BLaER1 treated with 17β-estradiol and CSF1 and Interleukin-3, amounts not matched to agents 10 nM and 100 nM (cell line): Measurements from ENCODE around the gene BAIAP2L1.

Experiments used
- H3K27ac ChIP-seq, 11 experiments: shearing (Covaris generic); formaldehyde crosslinking; 2 replicates each; pipeline ENCODE4 v1.8.1; 2022
- H3K27me3 ChIP-seq, 11 experiments: shearing (Covaris generic); formaldehyde crosslinking; 2 replicates each; pipeline ENCODE4 v1.8.1; 2022
- H3K36me3 ChIP-seq, 11 experiments: shearing (Covaris generic); formaldehyde crosslinking; 2 replicates each; pipeline ENCODE4 v1.8.1; 2022
- H3K4me1 ChIP-seq, 10 experiments: shearing (Covaris generic); formaldehyde crosslinking; 2 replicates each; pipeline ENCODE4 v1.8.1; 2022
- H3K4me2 ChIP-seq, 11 experiments: shearing (Covaris generic); formaldehyde crosslinking; 2 replicates each; pipeline ENCODE4 v1.8.1; 2022
- H3K4me3 ChIP-seq, 10 experiments: shearing (Covaris generic); formaldehyde crosslinking; 2 replicates each; pipeline ENCODE4 v1.8.1; 2022
- H3K9ac ChIP-seq, 11 experiments: shearing (Covaris generic); formaldehyde crosslinking; 2 replicates each; pipeline ENCODE4 v1.8.1; 2022
- H3K9me3 ChIP-seq, 11 experiments: shearing (Covaris generic); formaldehyde crosslinking; replicated peaks in 1 of 11; 2 replicates each; pipeline ENCODE4 v1.8.1; 2022
- H4K20me1 ChIP-seq, 11 experiments: shearing (Covaris generic); formaldehyde crosslinking; 2 replicates each; pipeline ENCODE4 v1.8.1; 2022
- Cebpa-rat ChIP-seq, 11 experiments: shearing (Covaris generic); IDR thresholded peaks; 2 replicates each; pipeline ENCODE4 v1.8.1; 2022

BAIAP2L1 gene

DNA sequence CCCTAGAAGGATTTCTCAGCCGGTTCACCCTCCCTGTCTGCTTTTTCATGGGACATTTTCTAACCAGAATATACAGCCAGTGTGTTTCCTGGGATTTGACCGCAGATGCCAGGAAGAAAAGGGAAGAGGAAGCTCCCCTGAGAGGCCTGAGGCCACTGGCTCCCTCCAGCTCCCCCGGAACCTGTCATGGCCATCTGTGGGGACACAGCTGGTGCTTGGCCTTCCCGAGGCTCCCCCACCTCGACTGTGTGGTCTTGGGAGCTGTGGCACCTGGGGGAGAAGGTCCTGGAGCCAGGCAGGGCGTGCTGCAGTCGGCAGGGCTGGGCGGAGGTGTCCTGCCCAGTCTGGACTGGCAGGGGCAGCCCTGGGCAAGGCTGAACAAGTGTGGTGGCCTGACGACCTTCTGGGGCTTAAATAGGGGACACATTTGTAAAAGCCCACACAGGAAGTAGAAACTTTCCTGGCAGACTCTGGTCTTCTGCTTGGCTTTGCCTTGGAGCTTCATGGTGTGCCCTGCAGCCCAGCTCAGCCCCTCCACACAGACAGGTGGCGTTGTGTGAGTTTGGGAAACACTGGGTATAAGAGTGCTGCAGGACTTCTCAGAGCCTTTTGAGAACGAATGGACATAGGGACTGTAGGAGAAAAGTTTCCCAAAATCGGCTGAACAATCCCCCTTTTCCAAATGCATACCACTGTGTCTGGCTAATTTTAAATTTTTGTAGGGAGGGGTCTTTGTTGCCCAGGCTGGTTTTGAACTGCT lies 112.6 kb downstream of the BAIAP2L1 start:
- H3K4me3 ChIP-seq = peak overlapping the region in 4 of 10 experiments; percentile 84 to 97 (median 96); a peak in 8 of 20 replicates
- peaks cover 68 to 95% (median 78%) of the 10 kb centered on the region in 10 experiments for H3K4me1 ChIP-seq
- H3K9me3 ChIP-seq = no peaks in the 10 kb centered on the region
- H3K9ac ChIP-seq = peak overlapping the region in 10 of 11 experiments; percentile 15 to 99 (median 96); a peak in 20 of 22 replicates
- H3K4me2 ChIP-seq = peak overlapping the region; percentile 95 to 100 (median 99)
- peaks cover 40 to 95% (median 90%) of the 10 kb centered on the region in 11 experiments for H3K36me3 ChIP-seq
- H3K27me3 ChIP-seq = no peaks in the 10 kb centered on the region
- peaks cover 95 to 100% (median 99%) of the 10 kb centered on the region in 11 experiments for H4K20me1 ChIP-seq
- peak overlapping the region in 9 of 11 experiments; percentile 23 to 98 (median 94); a peak in 17 of 22 replicates for H3K27ac ChIP-seq
- TF ChIP-seq Cebpa-rat (IDR thresholded peaks at IDR 0.05) = no peak

DNA sequence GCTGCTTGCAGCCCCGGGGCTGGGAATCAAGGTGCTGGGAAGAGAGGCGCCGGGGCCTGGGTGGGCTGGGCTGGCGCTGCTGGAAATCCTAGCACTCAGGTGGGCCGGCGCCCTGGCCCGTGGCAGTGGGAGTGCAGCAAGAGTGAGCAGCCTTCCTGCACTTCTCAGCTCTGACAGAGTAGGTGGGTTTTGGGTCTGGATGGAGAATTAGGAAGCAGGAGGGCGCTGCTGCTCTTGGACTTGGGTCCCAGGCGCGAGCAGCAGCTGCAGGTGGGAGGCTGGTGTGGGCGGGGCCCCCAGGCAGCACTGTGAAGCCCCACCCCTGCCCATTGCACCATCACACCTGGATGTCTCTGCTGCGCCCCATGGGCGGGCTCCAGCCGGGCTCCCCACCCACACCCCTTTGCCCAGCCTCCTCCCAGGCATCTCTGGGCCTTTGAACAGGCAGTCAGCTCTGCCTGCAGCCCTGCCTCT lies 113.4 kb downstream of the BAIAP2L1 start:
- Histone ChIP-seq H3K9ac (peak overlapping the region; percentile 11 to 99 (median 96); a peak in 19 of 22 replicates), H3K36me3 (peaks cover 33 to 93% (median 86%) of the 10 kb centered on the region in 11 experiments), H3K27ac (peak overlapping the region in 8 of 11 experiments; percentile 23 to 98 (median 95); a peak in 15 of 22 replicates), H3K4me1 (peaks cover 74 to 89% (median 78%) of the 10 kb centered on the region in 10 experiments), H3K27me3 (no peaks in the 10 kb centered on the region), H3K9me3 (no peaks in the 10 kb centered on the region), H4K20me1 (peaks cover 90 to 100% (median 92%) of the 10 kb centered on the region in 11 experiments), H3K4me2 (peak overlapping the region; percentile 95 to 100 (median 99)), H3K4me3 (peak overlapping the region in 4 of 10 experiments; percentile 84 to 97 (median 96); a peak in 9 of 20 replicates)
- TF ChIP-seq Cebpa-rat (IDR thresholded peaks at IDR 0.05) = no peak

DNA sequence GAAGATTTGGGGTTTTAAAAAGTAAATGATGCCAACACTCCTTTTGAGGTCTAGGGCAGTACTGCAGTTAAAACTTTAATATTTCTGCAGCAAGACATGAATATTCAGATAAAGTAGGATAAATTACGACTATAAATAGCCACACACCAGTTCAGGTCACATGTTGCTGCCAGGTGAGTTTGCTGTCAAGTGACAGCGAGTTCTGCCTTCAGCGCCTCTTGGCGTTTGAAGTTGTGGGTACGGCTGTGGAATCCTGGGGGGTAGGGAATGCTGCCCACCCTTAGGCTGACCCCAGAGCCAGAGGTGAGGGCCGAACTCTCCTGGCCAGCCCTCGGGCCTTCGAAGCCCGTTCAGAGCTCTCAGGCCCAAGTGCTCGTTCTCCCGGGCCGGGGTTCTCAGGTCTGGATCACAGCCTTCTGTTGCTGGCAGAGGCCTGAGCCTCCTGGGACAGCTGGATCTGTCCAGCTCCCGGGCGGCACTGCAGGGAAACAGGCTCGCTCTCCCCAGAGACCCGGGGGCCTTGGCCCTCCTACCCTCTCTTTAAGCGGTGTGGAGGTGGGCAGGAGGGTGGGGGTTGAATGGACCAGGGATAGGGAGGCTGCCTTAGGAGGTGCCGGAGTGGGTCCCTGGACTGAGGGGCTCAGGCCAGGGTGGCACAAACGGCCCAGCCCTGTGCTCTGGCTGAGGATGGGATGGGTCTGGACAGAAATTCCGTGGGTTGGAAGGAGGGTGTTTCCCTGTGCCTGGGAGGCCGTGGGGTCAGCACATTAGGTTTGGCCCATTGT lies 114.0 kb downstream of the BAIAP2L1 start:
- TF ChIP-seq Cebpa-rat (IDR thresholded peaks at IDR 0.05) = no peak
- Histone ChIP-seq H3K27ac (peak overlapping the region in 10 of 11 experiments; percentile 27 to 98 (median 94); a peak in 20 of 22 replicates), H4K20me1 (peaks cover 84 to 97% (median 86%) of the 10 kb centered on the region in 11 experiments), H3K4me3 (peak overlapping the region in 5 of 10 experiments; percentile 84 to 97 (median 96); a peak in 9 of 20 replicates), H3K4me1 (peaks cover 71 to 85% (median 78%) of the 10 kb centered on the region in 10 experiments), H3K4me2 (peak overlapping the region; percentile 95 to 100 (median 99)), H3K9ac (peak overlapping the region in 10 of 11 experiments; percentile 11 to 99 (median 96); a peak in 18 of 22 replicates), H3K9me3 (no peaks in the 10 kb centered on the region), H3K27me3 (no peaks in the 10 kb centered on the region), H3K36me3 (peaks cover 27 to 89% (median 80%) of the 10 kb centered on the region in 11 experiments)

DNA sequence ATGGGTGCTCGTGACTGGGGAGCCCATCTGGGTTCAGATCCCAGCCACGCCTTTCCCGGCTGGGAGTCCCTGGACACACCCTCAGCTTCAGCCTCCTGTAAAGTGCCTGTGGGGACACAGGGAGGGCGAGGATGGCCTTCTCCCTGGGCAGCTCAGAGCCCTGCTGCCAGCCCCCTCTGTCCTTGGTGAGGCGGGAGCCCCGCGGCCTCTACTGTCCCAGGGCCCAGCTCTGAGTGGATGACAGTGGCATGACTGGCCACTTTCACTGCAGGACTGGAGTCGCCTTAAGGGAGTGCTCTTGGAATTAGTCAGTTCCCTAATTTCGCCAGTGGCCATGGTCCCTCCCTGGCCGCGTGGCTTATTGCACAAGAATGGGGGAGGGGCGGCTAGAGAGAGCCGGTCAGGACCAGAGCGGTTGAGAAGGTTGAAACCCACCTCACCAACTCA lies 114.8 kb downstream of the BAIAP2L1 start:
- peak overlapping the region; percentile 96 to 99 (median 97); a peak in 20 of 22 replicates for H3K9ac ChIP-seq
- H4K20me1 ChIP-seq = peaks cover 76 to 89% (median 78%) of the 10 kb centered on the region in 11 experiments
- peak overlapping the region in 7 of 10 experiments; percentile 21 to 97 (median 96); a peak in 11 of 20 replicates for H3K4me3 ChIP-seq
- H3K4me1 ChIP-seq = peaks cover 63 to 84% (median 78%) of the 10 kb centered on the region in 10 experiments
- no peaks in the 10 kb centered on the region for H3K27me3 ChIP-seq
- peak overlapping the region; percentile 91 to 98 (median 95); a peak in 21 of 22 replicates for H3K27ac ChIP-seq
- H3K36me3 ChIP-seq = peaks cover 19 to 82% (median 72%) of the 10 kb centered on the region in 11 experiments
- peak overlapping the region; percentile 95 to 100 (median 99); a peak in 21 of 22 replicates for H3K4me2 ChIP-seq
- TF ChIP-seq Cebpa-rat (IDR thresholded peaks at IDR 0.05) = peak in 6 of 11 experiments; percentile 12 to 82 (median 73); a peak in 6 of 22 replicates
- H3K9me3 ChIP-seq = no peaks in the 10 kb centered on the region

DNA sequence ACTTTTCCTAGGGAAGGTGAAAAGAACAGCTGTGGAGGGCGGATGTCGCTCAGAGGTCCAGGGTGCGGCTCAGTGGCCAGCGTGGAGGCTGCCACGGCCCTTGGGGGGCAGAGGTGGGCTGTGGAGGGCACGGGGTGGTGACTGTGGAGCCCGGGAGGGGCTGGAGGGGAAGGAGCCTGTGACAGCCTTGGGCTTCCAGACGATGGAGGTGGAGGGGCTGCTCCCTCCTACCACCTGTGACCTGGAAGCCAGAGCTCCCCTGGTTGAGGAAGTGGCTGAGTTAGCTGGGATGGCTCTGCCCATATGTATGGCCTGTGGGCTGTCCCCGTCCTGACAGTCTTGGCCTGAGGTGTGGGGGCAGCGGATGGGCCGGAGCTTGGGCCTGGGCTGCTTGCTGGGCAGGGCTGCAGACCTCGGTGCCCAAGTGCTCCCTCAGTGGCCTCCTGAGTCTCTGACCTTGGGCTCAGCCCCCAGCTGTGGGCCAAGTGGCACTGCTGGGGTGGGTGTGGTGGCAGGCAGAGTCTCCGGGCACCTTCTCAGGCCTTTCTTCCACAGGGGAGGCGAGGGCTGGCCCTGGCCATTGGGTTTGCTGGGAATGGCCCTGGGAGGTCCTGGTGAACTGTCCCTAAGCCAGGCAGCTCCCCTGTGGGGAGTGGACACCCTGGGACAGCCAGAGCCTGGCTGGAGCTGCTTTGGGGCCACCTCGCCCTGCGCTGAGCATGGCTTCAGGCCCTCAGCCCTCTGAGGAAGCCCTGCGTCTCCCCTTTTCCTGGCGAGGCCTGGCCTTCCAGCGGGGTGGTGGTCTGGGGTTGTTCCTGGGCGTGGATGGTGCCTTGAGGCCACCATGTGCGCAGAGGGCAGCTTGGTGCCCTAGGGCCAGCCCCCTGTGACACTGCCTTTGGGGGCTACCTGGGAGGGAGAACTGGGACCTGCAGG lies 115.5 kb downstream of the BAIAP2L1 start:
- Histone ChIP-seq H3K27ac (peak overlapping the region; percentile 91 to 98 (median 95)), H3K4me1 (peaks cover 61 to 86% (median 82%) of the 10 kb centered on the region in 10 experiments), H3K4me2 (peak overlapping the region; percentile 95 to 100 (median 99)), H3K4me3 (peak overlapping the region in 8 of 10 experiments; percentile 84 to 97 (median 96); a peak in 14 of 20 replicates), H3K9ac (peak overlapping the region; percentile 96 to 99 (median 97); a peak in 21 of 22 replicates), H3K9me3 (no peaks in the 10 kb centered on the region), H3K27me3 (no peaks in the 10 kb centered on the region), H3K36me3 (peaks cover 14 to 75% (median 65%) of the 10 kb centered on the region in 11 experiments; a peak in 21 of 22 replicates), H4K20me1 (peaks cover 69 to 82% (median 71%) of the 10 kb centered on the region in 11 experiments)
- TF ChIP-seq Cebpa-rat (IDR thresholded peaks at IDR 0.05) = no peak

DNA sequence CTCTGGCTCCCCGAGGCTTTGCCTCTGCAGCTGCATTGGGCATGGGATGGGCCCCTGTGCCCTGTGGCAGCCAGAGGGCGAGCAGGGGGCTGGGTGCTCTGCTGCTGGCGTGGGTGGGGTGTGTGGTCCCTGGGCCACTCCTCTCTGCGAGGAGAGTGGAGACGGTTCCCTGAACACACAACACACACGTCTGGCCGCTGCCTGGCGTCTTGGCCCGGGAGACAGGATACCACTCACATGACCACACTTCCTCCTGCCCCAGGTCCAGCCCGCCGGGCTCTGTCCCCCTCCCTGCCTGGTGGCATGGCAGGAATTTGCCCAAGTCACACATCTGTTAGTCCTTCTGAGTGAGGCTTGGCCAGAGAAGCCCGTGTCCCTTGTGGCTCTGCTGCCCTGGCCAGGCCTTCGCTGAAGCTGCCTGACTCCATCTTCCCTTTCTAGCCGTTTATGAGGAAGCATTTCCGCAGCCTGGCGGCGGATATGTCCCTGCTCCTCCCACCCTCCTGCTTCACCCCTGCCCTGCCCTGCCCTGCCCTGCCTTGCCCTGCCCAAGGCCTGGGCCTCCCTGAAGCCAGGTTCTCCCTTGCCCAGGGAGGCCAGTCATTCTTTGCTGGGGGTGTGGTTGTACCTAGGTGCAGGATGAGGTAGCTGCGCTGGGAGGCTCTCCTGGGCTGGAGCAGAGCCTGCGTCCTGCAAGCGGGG lies 116.4 kb downstream of the BAIAP2L1 start:
- peaks cover 61 to 75% (median 61%) of the 10 kb centered on the region in 11 experiments for H4K20me1 ChIP-seq
- H3K4me3 ChIP-seq = peak overlapping the region; percentile 84 to 97 (median 94); a peak in 19 of 20 replicates
- TF ChIP-seq Cebpa-rat (IDR thresholded peaks at IDR 0.05) = no peak

DNA sequence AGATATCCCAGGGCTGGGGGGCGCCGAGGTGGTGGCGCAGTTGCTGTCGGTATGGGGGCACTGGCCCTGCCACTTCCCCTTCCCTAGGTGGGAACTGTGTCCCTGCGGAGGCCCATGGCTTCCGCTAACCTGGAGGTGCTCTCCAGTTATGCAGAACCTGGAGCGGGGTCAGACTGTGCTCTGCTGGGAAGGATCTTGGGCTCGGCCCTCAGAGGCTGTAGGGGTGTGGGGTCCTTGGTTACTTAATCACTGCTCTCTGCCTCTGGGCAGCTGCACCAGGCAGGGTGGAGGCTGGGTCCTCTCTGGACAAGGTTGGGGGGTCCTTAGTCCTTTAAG lies 117.0 kb downstream of the BAIAP2L1 start:
- Histone ChIP-seq H3K4me3 (peak overlapping the region; percentile 84 to 97 (median 94); a peak in 19 of 20 replicates), H3K9ac (peak overlapping the region; percentile 96 to 99 (median 97)), H3K4me2 (peak overlapping the region; percentile 95 to 100 (median 99)), H4K20me1 (peaks cover 55 to 68% (median 57%) of the 10 kb centered on the region in 11 experiments), H3K36me3 (peaks cover 14 to 63% (median 56%) of the 10 kb centered on the region in 11 experiments; a peak in 21 of 22 replicates), H3K27ac (peak overlapping the region; percentile 91 to 98 (median 95)), H3K4me1 (peaks cover 52 to 81% (median 74%) of the 10 kb centered on the region in 10 experiments), H3K27me3 (no peaks in the 10 kb centered on the region), H3K9me3 (no peaks in the 10 kb centered on the region)
- TF ChIP-seq Cebpa-rat (IDR thresholded peaks at IDR 0.05) = no peak

More for the DNA sequence above, 116.4 kb downstream of the BAIAP2L1 start:
- Histone ChIP-seq H3K9ac (peak overlapping the region; percentile 96 to 99 (median 97)), H3K9me3 (no peaks in the 10 kb centered on the region), H3K4me1 (peaks cover 57 to 83% (median 81%) of the 10 kb centered on the region in 10 experiments), H3K36me3 (peaks cover 14 to 69% (median 63%) of the 10 kb centered on the region in 11 experiments; a peak in 21 of 22 replicates), H3K27ac (peak overlapping the region; percentile 91 to 98 (median 95)), H3K4me2 (peak overlapping the region; percentile 95 to 100 (median 99)), H3K27me3 (no peaks in the 10 kb centered on the region)
